IgD-negative memory B cell (primary cell): Measurements from ENCODE around the gene PRMT6. TPM values are rescaled to one million over a fixed set of nuclear protein-coding genes. Genes with fewer than 3 reads are reported as not detected.
"Not testable (repeated sequence)": the region's sequence is repeated elsewhere in the genome, so short reads cannot be mapped to it uniquely, and the experiment has no call there.

Experiments
- H3K27ac Mint-ChIP-seq, 3 donors: one replicate each; pipeline ENCODE4 v1.8.0; 2020 to 2022; ENCODE audit warnings: mild to moderate bottlenecking in 3 of 3, mixed read lengths in 3 of 3, moderate library complexity in 1 of 3
- H3K27me3 Mint-ChIP-seq: one replicate; pipeline ENCODE4 v1.8.0; 2021; ENCODE audit warnings: mixed read lengths
- H3K36me3 Mint-ChIP-seq: one replicate; pipeline ENCODE4 v1.8.0; 2020; ENCODE audit warnings: mild to moderate bottlenecking, mixed read lengths
- H3K4me1 Mint-ChIP-seq, 3 donors: one replicate each; pipeline ENCODE4 v1.8.0; 2020 to 2022; ENCODE audit warnings: mixed read lengths in 3 of 3, mild to moderate bottlenecking in 1 of 3
- H3K4me3 Mint-ChIP-seq, 4 donors: one replicate each; pipeline ENCODE4 v1.8.0; 2020 to 2022; ENCODE audit warnings: mild to moderate bottlenecking in 4 of 4, mixed read lengths in 4 of 4, moderate library complexity in 3 of 4
- H3K9me3 Mint-ChIP-seq, 3 donors: one replicate each; pipeline ENCODE4 v1.8.0; 2020 to 2021; ENCODE audit warnings: mixed read lengths in 3 of 3, mild to moderate bottlenecking in 1 of 3
- polyA plus RNA-seq: library from polyadenylated mRNA; unstranded; fragments of 300-500 nt; fragmentation: Illumina TruSeq; gene quantifications from one replicate; pipeline ENCODE4 v1.2.3, GENCODE V29; 2021

The PRMT6 gene
- 12.9 TPM for polyA plus RNA-seq

DNA sequence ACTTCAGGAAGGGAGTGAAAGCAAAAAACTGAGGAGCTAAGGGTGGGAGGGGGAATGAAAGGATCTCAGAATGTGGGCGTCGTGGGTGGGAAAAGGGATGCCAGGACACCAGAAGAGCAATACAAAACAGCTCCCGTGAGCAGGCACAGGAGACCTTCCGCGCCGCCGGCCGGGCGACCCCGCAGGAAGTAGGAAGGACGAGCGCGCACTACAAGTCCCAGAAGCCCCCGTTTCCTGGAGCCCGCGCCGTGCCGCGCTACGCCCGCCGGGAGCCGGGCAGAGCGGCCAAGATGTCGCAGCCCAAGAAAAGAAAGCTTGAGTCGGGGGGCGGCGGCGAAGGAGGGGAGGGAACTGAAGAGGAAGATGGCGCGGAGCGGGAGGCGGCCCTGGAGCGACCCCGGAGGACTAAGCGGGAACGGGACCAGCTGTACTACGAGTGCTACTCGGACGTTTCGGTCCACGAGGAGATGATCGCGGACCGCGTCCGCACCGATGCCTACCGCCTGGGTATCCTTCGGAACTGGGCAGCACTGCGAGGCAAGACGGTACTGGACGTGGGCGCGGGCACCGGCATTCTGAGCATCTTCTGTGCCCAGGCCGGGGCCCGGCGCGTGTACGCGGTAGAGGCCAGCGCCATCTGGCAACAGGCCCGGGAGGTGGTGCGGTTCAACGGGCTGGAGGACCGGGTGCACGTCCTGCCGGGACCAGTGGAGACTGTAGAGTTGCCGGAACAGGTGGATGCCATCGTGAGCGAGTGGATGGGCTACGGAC, at the start of gene PRMT6:
Gene PRMT6 (plus strand): TSS at position 249 of the 771 bp plus-strand sequence. CDS start 42 bp downstream, at position 291.
- H3K4me3 Mint-ChIP-seq = peak within 1 kb of the TSS; percentile 97 to 100 (median 99)

DNA sequence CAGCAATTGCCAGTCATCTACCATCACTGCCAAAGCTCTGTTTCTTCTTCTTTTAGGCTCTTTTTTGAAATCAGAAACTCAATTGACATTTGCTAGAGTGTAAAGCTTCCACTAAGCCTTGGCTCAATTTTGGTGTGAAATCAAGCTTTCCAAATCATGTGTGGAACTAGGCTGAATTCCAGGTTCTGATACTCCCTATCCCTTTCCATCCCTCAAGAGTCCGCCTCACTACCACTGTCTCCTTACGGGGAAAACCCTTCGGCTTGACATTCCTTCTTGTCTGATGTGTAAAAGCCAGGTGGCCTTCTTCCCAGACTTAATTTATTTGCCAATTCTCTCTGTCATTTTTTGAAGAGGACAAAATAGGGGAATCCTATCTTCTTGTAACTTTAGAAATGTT, 47.2 kb upstream of the PRMT6 start:
- H3K36me3 Mint-ChIP-seq = no peaks in the 10 kb centered on the region
- no peak overlapping the region for H3K27ac Mint-ChIP-seq
- H3K4me3 Mint-ChIP-seq = no peak overlapping the region
- H3K27me3 Mint-ChIP-seq = no peaks in the 10 kb centered on the region
- H3K4me1 Mint-ChIP-seq = peaks cover 7 to 16% (median 13%) of the 10 kb centered on the region in 3 donors
- no peaks in the 10 kb centered on the region for H3K9me3 Mint-ChIP-seq

More for the DNA sequence above, at the start of gene PRMT6:
- Mint-ChIP-seq H3K27ac (peak within 1 kb of the TSS; percentile 80 to 99 (median 97)), H3K36me3 (peaks cover 8% of the 10 kb centered on the region), H3K9me3 (no peaks in the 10 kb centered on the region), H3K4me1 (peaks cover 19 to 22% (median 19%) of the 10 kb centered on the region in 3 donors), H3K27me3 (no peaks in the 10 kb centered on the region)

GRCh38 chr1:107010582-107010981, 45.9 kb upstream of the PRMT6 start:
- H3K27me3 Mint-ChIP-seq = no peaks in the 10 kb centered on the region
- no peak overlapping the region for H3K27ac Mint-ChIP-seq
- no peaks in the 10 kb centered on the region for H3K36me3 Mint-ChIP-seq
- H3K4me1 Mint-ChIP-seq = peaks cover 9 to 20% (median 13%) of the 10 kb centered on the region in 3 donors
- no peak overlapping the region for H3K4me3 Mint-ChIP-seq
- no peaks in the 10 kb centered on the region for H3K9me3 Mint-ChIP-seq

- Mint-ChIP-seq H3K36me3 (no peaks in the 10 kb centered on the region), H3K9me3 (peaks cover 0 to 3% (median 0%) of the 10 kb centered on the region in 3 donors), H3K27me3 (no peaks in the 10 kb centered on the region), H3K4me1 (peaks cover 3 to 17% (median 9%) of the 10 kb centered on the region in 3 donors), H3K4me3 (no peak overlapping the region), H3K27ac (no peak overlapping the region)
Measured at GRCh38 chr1:107016376-107016978, 40.0 kb upstream of the PRMT6 start.

- Mint-ChIP-seq H3K4me1 (peaks cover 3 to 16% (median 9%) of the 10 kb centered on the region in 3 donors), H3K27me3 (peaks cover 3% of the 10 kb centered on the region), H3K9me3 (peaks cover 0 to 4% (median 0%) of the 10 kb centered on the region in 3 donors), H3K27ac (no peak overlapping the region), H3K36me3 (no peaks in the 10 kb centered on the region), H3K4me3 (no peak overlapping the region)
Measured at GRCh38 chr1:107018445-107018844, 38.0 kb upstream of the PRMT6 start.

DNA sequence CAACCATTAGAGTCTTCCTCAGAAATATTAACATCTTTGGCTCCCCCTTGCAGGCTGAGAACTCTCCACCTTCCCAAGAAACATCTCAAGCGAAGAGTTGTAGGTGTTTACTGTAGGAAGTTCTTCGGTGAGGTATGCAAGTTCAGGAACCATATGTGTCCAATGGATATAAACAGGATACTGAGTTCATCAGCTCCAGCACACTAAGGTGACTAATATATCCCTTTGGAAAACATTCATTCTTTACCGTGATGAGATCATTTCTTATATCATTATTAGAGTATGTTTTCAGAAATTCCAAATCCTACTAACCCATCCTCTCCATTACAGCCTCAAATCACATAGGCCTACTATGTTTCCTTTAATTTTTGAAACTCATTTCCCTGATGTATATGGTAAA, 37.3 kb upstream of the PRMT6 start:
- Mint-ChIP-seq H3K27me3 (peaks cover 3% of the 10 kb centered on the region), H3K9me3 (peaks cover 0 to 4% (median 0%) of the 10 kb centered on the region in 3 donors), H3K27ac (peak overlapping the region in 1 of 3 donors; percentile 45), H3K4me1 (peaks cover 3 to 16% (median 9%) of the 10 kb centered on the region in 3 donors), H3K36me3 (no peaks in the 10 kb centered on the region), H3K4me3 (peak overlapping the region in 1 of 4 donors; percentile 25)

DNA sequence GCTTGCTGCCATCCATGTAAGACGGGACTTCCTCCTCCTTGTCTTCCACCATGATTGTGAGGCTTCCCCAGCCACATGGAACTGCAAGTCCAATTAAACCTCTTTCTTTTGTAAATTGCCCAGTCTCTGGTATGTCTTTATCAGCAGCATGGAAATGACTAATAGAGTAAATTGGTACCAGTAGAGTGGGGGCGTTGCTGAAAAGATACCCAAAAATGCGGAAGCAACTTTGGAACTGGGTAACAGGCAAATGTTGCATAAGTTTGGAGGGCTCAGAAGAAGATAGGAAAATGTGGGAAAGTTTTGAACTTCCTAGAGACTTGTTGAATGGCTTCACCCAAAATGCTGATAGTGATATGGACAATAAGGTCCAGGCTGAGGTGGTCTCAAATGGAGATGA, 17.6 kb upstream of the PRMT6 start:
- H3K9me3 Mint-ChIP-seq = peaks cover 0 to 15% (median 10%) of the 10 kb centered on the region in 3 donors
- not testable (repeated sequence) for H3K36me3 Mint-ChIP-seq, H3K4me1 Mint-ChIP-seq, H3K4me3 Mint-ChIP-seq, H3K27me3 Mint-ChIP-seq, H3K27ac Mint-ChIP-seq

DNA sequence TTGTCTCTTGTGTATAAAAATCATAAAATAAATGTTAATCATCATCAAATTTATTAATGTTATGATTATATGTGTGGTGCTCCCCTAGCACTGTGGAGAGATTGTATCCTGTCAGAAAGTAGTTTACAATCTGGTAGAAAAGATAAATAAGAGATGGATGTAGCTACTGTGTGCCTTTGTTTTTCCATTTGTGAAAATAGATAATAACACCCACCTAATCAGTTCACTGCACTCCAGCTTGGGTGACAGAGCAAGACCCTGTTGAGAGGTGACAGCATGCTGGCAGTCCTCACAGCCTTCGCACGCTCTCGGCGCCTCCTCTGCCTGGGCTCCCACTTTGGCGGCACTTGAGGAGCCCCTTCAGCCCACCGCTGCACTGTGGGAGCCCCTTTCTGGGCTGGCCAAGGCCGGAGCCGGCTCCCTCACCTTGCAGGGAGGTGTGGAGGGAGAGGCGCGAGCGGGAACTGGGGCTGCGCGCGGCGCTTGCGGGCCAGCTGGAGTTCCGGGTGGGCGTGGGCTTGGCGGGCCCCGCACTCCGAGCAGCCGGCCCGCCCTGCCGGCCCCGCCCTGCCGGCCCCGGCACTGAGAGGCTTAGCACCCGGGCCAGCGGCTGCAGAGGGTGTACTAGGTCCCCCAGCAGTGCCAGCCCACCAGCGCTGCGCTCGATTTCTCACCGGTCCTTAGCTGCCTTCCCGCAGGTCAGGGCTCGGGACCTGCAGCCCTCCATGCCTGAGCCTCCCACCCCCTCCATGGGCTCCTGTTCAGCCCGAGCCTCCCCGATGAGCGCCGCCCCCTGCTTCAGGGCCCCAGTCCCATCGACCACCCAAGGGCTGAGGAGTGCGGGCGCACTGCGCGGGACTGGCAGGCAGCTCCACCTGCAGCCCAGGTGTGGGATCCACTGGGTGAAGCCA, 11.9 kb upstream of the PRMT6 start:
- not testable (repeated sequence) for H3K27me3 Mint-ChIP-seq, H3K27ac Mint-ChIP-seq, H3K36me3 Mint-ChIP-seq, H3K4me1 Mint-ChIP-seq, H3K4me3 Mint-ChIP-seq
- peaks cover 9 to 24% (median 9%) of the 10 kb centered on the region in 3 donors for H3K9me3 Mint-ChIP-seq

- no peak overlapping the region for H3K27ac Mint-ChIP-seq
- peaks cover 2 to 15% (median 9%) of the 10 kb centered on the region in 3 donors for H3K9me3 Mint-ChIP-seq
- no peaks in the 10 kb centered on the region for H3K27me3 Mint-ChIP-seq
- H3K4me3 Mint-ChIP-seq = peak overlapping the region in 1 of 4 donors; percentile 14
- H3K4me1 Mint-ChIP-seq = peaks cover 0 to 5% (median 2%) of the 10 kb centered on the region in 3 donors
- H3K36me3 Mint-ChIP-seq = peaks cover 3% of the 10 kb centered on the region
Measured at GRCh38 chr1:107047602-107048001, 8.9 kb upstream of the PRMT6 start.

- Mint-ChIP-seq H3K4me1 (peaks cover 0 to 5% (median 2%) of the 10 kb centered on the region in 3 donors), H3K27me3 (no peaks in the 10 kb centered on the region), H3K4me3 (no peak overlapping the region), H3K9me3 (peaks cover 2 to 15% (median 9%) of the 10 kb centered on the region in 3 donors), H3K27ac (no peak overlapping the region), H3K36me3 (peaks cover 3% of the 10 kb centered on the region)
Measured at GRCh38 chr1:107048241-107048640, 8.2 kb upstream of the PRMT6 start.

DNA sequence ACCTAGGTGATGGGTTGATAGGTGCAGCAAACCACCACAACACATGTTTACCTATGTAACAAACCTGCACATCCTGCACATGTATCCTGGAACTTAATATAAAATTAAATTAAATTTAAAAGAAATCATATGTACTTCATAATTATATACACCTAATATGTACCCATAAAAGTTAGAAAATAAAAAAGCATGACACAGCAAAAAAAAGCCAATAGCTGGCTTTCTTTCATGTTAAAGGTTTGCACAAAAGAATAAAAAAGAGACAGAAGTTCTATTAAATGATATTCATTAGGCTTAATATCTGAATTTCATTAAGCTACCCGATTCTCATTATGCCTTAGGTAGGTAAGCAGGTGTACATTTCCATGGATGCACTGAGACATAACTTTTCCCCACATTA, 5.2 kb upstream of the PRMT6 start:
- H3K36me3 Mint-ChIP-seq = peaks cover 8% of the 10 kb centered on the region
- peaks cover under 1 to 5% (median 2%) of the 10 kb centered on the region in 3 donors for H3K4me1 Mint-ChIP-seq
- no peaks in the 10 kb centered on the region for H3K27me3 Mint-ChIP-seq
- H3K9me3 Mint-ChIP-seq = peaks cover 2 to 15% (median 9%) of the 10 kb centered on the region in 3 donors
- no peak overlapping the region for H3K4me3 Mint-ChIP-seq
- H3K27ac Mint-ChIP-seq = no peak overlapping the region

GRCh38 chr1:107055919-107056425, 502 bp upstream of the PRMT6 start:
- peak overlapping the region; percentile 80 to 99 (median 97) for H3K27ac Mint-ChIP-seq
- not testable (repeated sequence) for H3K27me3 Mint-ChIP-seq, H3K9me3 Mint-ChIP-seq, H3K36me3 Mint-ChIP-seq
- peaks cover 19 to 22% (median 19%) of the 10 kb centered on the region in 3 donors for H3K4me1 Mint-ChIP-seq
- H3K4me3 Mint-ChIP-seq = peak overlapping the region; percentile 97 to 100 (median 99)

- Mint-ChIP-seq H3K4me3 (peak overlapping the region; percentile 97 to 100 (median 99)), H3K27me3 (no peaks in the 10 kb centered on the region), H3K4me1 (peaks cover 19 to 24% (median 19%) of the 10 kb centered on the region in 3 donors), H3K36me3 (peaks cover 8% of the 10 kb centered on the region), H3K27ac (peak overlapping the region; percentile 80 to 99 (median 97)), H3K9me3 (no peaks in the 10 kb centered on the region)
Measured at GRCh38 chr1:107057197-107058133, 991 bp downstream of the PRMT6 start.
